Spleen (tissue), 7 donors: ENCODE data around the gene RPL27A.

Experiments
- POLR2A ChIP-seq, 3 donors: fragments of 450-650 bp; IDR thresholded peaks; one replicate each; pipeline ENCODE4 v1.5.1; 2017; ENCODE audit warnings: antibody characterized with exemption in 3 of 3, mild to moderate bottlenecking in 1 of 3
- POLR2AphosphoS5 ChIP-seq, 3 donors: sonication (generic); formaldehyde crosslinking; IDR thresholded peaks; one replicate each; pipeline ENCODE4 v1.5.1; 2017; ENCODE audit warnings: antibody characterized with exemption in 3 of 3
- TF ChIP-seq, protein P1 (sequence below), 11 experiments: fragments of 200-600 bp in 7 of 11; fragments of 450-650 bp in 4 of 11; sonication (generic) in 4 of 11; IDR thresholded peaks in 8 of 11; conservative IDR thresholded peaks in 3 of 11; 1 replicate in 7 of 11; 2 replicates in 4 of 11; pipeline versions ENCODE4 v1.4.0 to v1.8.0; 2016 to 2021; ENCODE audit warnings: antibody characterized with exemption in 11 of 11, inconsistent platforms in 4 of 11, mild to moderate bottlenecking in 1 of 11
- donor health status: DM: no; HTN: no; CAD: no; lungs with moderate emphysema.
- donor health status: DM: no; HTN: no; CAD: no.
- donor health status: DM: no; HTN: no; CAD: no.

DNA sequence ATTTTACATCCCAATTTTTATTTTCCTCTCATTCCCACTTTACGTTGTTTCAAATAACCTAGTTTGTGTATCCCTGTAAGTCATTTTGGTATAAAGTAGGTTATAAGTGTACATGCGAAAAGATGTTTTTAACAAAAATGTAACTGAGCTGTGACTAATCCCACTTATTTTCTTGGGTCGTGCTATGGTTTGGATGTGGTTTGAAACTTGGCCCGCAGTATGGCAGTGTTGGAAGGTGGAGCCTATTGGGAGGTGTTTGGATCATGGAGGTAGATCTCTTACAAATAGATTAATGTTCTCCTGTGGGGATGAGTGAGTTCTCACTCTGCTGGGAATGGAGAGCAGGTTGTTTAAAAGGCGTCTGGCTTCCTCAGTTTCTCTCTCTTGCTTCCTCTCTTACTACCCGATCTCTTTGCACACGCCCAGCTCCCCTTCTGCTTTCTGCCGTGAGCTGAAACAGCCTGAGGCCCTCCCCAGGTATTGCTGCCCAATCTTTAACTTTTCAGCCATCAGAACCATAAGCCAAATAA is 7.2 kb downstream of the RPL27A start:
- no peak for TF ChIP-seq POLR2A (IDR thresholded peaks at IDR 0.05)
- TF ChIP-seq, protein P1, sequence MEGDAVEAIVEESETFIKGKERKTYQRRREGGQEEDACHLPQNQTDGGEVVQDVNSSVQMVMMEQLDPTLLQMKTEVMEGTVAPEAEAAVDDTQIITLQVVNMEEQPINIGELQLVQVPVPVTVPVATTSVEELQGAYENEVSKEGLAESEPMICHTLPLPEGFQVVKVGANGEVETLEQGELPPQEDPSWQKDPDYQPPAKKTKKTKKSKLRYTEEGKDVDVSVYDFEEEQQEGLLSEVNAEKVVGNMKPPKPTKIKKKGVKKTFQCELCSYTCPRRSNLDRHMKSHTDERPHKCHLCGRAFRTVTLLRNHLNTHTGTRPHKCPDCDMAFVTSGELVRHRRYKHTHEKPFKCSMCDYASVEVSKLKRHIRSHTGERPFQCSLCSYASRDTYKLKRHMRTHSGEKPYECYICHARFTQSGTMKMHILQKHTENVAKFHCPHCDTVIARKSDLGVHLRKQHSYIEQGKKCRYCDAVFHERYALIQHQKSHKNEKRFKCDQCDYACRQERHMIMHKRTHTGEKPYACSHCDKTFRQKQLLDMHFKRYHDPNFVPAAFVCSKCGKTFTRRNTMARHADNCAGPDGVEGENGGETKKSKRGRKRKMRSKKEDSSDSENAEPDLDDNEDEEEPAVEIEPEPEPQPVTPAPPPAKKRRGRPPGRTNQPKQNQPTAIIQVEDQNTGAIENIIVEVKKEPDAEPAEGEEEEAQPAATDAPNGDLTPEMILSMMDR (IDR thresholded peaks at IDR 0.05 in 8 of 11, conservative IDR thresholded peaks at IDR 0.05 in 3 of 11): no peak
- no peak for TF ChIP-seq POLR2AphosphoS5 (IDR thresholded peaks at IDR 0.05)
